ENCODE results near the gene B3GNT8.
"Not testable (repeated sequence)": the region's sequence is repeated elsewhere in the genome, so short reads cannot be mapped to it uniquely, and the experiment has no call there.

Gene B3GNT8, protein sequence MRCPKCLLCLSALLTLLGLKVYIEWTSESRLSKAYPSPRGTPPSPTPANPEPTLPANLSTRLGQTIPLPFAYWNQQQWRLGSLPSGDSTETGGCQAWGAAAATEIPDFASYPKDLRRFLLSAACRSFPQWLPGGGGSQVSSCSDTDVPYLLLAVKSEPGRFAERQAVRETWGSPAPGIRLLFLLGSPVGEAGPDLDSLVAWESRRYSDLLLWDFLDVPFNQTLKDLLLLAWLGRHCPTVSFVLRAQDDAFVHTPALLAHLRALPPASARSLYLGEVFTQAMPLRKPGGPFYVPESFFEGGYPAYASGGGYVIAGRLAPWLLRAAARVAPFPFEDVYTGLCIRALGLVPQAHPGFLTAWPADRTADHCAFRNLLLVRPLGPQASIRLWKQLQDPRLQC

GRCh38 chr19:41426952-41427646, at the start of gene B3GNT8:
TSS of gene B3GNT8 (minus strand) at chr19:41427374. CDS start at chr19:41426778, 596 bp downstream.
- no peak for DNase-seq (ENCODE audit: low read depth, low spot score)

DNA sequence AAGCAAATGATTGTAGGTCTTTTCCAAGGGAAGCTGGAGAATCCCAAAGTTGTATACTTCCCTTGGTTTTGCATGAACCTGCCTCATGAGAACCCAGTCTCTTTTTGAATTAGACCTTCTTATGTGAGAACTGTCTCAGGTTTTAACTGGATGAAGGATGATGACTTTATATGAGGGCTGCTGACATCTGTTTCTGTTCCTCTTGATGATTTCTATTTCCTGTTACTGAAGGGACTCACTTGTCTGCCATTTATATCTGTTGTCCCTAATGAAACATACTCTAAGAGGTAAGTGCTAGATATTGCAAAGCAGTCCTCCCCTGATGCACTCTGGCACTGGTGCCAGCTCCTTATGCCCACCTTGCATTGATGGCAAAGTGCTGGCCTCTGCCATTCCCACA, 49.4 kb upstream of the B3GNT8 start:
- DNase-seq (ENCODE audit: low read depth, low spot score) = no peak

- not testable (repeated sequence) for DNase-seq (ENCODE audit: low read depth, low spot score)
Observed at GRCh38 chr19:41463257-41464256, 36.4 kb upstream of the B3GNT8 start.

GRCh38 chr19:41462497-41462896, 35.3 kb upstream of the B3GNT8 start:
- no peak for DNase-seq (ENCODE audit: low read depth, low spot score)

GRCh38 chr19:41457241-41457640, 30.1 kb upstream of the B3GNT8 start:
- no peak for DNase-seq (ENCODE audit: low read depth, low spot score)

DNA sequence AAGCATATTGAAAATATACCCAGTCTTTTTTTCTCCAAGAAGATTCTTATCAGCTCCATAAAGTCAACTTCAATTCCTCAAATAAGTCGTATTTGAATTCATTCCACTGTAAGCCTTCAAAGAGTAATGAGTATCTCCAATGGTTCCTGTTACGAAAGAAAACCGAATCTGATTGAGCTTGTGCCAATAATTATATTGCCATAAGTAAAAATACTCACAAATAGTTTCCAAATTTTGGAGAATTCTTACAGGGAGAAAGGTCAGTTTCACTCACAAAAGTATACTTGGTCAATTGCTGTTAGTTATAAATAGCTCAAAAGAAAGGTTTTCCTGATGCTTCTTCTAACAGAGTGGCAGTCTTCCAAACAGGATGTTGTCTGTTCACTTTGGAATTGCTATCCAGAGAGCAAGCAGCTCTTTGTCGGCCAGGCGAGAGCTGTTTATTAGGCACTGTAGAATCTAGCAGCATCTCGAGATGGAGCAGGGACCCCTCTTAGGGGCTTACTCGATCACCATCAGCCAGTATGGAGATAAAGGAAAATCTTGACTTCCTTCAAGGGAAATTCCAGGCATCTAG, 29.3 kb upstream of the B3GNT8 start:
- DNase-seq (ENCODE audit: low read depth, low spot score) = no peak

GRCh38 chr19:41455936-41456335, 28.8 kb upstream of the B3GNT8 start:
- no peak for DNase-seq (ENCODE audit: low read depth, low spot score)

GRCh38 chr19:41452584-41453275, 25.6 kb upstream of the B3GNT8 start:
- no peak for DNase-seq (ENCODE audit: low read depth, low spot score)

DNA sequence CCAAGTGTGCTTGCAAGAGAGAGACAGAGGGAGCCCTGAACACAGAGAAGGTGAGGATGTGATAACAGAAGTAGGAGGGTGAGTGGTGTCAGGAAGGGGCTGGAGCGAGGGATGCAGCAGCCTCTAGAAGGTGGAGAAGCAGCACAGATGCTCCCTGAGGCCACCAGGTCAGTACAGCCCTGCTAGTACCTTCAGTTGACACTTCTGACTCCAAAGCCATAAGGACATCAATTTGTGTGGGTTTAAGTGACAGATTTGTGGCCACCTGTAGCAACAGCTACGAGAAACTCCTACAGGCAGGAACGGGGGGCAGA, 22.6 kb upstream of the B3GNT8 start:
- DNase-seq (ENCODE audit: low read depth, low spot score) = no peak

DNA sequence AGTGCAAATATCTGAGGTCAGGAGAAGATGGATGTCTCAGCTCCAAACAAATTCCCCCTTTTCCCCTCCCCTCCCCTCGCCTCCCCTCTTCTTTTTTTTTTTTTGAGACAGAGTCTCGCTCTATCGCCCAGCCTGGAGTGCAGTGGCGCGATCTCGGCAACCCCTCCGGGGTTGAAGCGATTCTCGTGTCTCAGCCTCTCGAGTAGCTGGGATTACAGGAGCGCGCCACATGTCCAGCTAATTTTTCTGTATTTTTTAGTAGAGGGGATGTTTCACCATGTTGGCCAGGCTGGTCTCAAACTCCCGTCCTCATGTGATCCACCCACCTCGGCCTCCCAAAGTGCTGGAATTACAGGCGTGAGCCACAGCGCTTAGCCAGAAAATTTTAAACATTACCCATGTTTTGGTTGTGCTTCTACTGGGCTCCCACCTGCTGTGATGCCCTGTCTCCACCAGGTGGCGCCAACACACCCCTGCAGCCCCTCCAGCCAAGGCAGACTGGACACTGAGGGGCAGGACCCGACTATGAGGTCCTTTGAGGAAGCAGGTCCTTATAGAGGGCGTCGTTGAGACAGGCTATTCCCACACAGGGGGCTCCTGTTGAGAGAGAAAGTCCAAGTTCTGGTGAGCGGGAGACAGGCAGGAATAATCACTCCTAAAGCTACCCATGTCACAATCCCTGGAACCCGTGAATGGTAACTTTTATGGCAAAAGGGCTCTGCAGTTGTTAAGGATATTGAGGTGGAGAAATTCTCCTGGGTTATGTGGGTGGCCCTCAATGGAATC, 22.1 kb upstream of the B3GNT8 start:
- DNase-seq (ENCODE audit: low read depth, low spot score) = peak; percentile 52

DNA sequence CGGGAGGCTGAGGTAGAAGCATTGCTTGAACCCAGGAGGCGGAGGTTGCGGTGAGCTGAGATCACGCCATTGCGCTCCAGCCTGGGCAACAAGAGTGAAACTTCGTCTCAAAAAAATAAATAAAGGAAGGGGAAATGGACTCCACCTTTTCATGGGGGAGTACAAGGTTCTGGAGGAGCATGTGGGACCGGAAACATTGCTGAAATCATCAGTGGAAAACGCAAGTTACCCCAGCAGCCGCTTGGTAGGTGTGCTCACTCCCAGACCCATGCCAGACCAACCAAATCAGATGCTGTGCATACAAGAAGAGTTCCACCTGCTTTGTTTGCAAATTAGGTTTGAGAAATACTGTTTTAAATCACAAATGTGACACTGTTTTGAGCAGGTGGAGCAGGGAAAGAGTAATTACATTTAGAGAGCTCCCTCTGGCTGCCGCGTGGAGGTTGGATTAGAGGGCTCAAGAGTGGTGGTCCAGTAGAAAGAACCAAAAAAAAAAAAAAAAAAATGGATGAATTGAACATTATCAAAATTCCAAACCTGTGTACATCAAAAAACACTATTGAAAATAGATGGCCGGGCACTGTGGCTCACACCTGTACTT, 20.7 kb upstream of the B3GNT8 start:
- no peak for DNase-seq (ENCODE audit: low read depth, low spot score)

- DNase-seq (ENCODE audit: low read depth, low spot score) = no peak
Observed at GRCh38 chr19:41445575-41445974, 18.4 kb upstream of the B3GNT8 start.

DNA sequence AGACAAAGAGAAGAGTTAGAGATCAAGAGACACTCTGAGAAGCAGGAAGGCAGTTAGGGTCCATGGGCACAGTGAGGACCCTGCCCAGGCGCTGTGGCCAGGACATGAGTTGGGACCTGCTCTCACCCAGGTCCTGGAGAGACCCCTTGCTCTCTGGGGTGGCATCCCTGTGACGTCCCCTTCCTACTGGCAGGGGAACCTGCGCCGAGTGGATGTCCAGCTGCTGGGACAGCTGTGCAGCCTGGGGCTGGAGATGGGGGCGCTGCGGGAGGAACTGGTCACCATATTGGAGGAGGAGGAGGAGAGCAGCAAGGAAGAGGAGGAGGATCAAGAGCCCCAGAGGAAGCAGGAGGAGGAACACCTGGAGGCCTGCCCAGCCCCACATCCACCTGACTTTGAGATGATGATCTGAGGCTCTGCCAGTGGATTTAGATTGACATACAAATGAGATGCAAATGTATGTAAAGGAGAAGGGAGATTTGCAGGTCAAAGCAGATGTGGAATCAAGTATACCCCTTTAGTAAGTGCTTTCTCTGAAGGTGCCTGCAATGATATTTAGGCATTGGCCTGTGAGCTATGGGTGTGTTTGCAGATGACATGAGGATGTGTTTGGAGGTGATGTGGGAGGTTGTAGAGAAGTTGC, 16.8 kb upstream of the B3GNT8 start:
- no peak for DNase-seq (ENCODE audit: low read depth, low spot score)

- no peak for DNase-seq (ENCODE audit: low read depth, low spot score)
Observed at GRCh38 chr19:41442473-41443355, 15.5 kb upstream of the B3GNT8 start, which contains the start of gene ERICH4. TSS of gene ERICH4 (plus strand) at chr19:41443156. CDS start at chr19:41443170, 14 bp downstream.

DNA sequence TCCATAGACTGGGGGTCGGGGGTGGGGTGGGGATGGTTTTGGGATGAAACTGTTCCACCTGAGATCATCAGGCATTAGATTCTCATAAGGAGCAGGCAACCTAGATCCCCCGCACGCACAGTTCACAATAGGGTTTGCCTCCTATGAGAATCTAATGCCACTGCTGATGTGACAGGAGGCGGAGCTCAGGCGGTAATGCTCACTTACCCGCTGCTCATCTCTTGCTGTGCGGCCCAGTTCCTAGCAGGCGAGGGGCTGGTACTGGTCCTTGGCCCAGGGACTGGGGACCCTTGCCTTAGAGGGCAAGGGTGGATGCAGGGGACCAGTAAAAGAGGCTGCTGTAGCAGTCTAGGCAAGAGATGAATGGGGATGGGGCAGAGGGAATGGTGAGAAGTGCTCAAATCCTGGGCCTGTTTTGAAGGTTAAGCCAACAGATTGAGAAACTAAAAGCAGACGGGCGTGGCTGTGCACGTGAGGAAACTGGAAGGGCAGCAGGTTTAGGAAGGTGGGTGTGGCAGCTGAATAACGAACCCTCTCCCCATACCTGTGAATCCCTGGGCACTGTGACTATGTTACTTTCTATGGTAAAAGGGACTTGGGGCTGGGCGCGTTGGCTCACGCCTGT, 14.3 kb upstream of the B3GNT8 start:
- no peak for DNase-seq (ENCODE audit: low read depth, low spot score)

GRCh38 chr19:41439441-41440222, 12.5 kb upstream of the B3GNT8 start, which contains the start of gene DMAC2:
TSS of gene DMAC2 (minus strand) at chr19:41439912. CDS start at chr19:41439899, 13 bp downstream.
- peak; percentile 92 for DNase-seq (ENCODE audit: low read depth, low spot score)
